Measurements from ENCODE around the gene FICD.

GRCh38 chr12:108465417-108465816 is 49.7 kb upstream of the FICD start:
- TF ChIP-seq, protein P1, sequence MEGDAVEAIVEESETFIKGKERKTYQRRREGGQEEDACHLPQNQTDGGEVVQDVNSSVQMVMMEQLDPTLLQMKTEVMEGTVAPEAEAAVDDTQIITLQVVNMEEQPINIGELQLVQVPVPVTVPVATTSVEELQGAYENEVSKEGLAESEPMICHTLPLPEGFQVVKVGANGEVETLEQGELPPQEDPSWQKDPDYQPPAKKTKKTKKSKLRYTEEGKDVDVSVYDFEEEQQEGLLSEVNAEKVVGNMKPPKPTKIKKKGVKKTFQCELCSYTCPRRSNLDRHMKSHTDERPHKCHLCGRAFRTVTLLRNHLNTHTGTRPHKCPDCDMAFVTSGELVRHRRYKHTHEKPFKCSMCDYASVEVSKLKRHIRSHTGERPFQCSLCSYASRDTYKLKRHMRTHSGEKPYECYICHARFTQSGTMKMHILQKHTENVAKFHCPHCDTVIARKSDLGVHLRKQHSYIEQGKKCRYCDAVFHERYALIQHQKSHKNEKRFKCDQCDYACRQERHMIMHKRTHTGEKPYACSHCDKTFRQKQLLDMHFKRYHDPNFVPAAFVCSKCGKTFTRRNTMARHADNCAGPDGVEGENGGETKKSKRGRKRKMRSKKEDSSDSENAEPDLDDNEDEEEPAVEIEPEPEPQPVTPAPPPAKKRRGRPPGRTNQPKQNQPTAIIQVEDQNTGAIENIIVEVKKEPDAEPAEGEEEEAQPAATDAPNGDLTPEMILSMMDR (IDR thresholded peaks at IDR 0.05) = no peak
- TF ChIP-seq POLR2A (IDR thresholded peaks at IDR 0.05) = no peak

Data from prostate gland (tissue), 2 donors.